SJSA1 (cell line): ENCODE measurements around the gene GRHPR. TPM values are rescaled to one million over a fixed set of nuclear protein-coding genes. Genes with fewer than 3 reads are reported as not detected.
A peak's percentile ranks its signal among the peaks of the same experiment; 100 is the strongest.

ENCODE experiments used
- DNase-seq, 2 experiments: peaks; one replicate each; pipeline ENCODE4 v3.0.0-alpha.2; 2015 to 2020; ENCODE audit warnings: low spot score in 2 of 2, low read depth in 1 of 2
- H3K27ac ChIP-seq: fragments of 250-450 bp; sonication (Bioruptor Pico); 2 replicates; pipeline ENCODE4 v1.5.1; 2020; ENCODE audit warnings: mild to moderate bottlenecking, moderate library complexity
- H3K27me3 ChIP-seq: fragments of 250-450 bp; sonication (Bioruptor Pico); replicated peaks from 2 replicates; pipeline ENCODE4 v1.5.1; 2020; ENCODE audit warnings: mild to moderate bottlenecking, moderate library complexity
- H3K36me3 ChIP-seq: fragments of 250-450 bp; sonication (Bioruptor Pico); 2 replicates; pipeline ENCODE4 v1.5.1; 2020; ENCODE audit warnings: mild to moderate bottlenecking
- H3K4me1 ChIP-seq: fragments of 250-450 bp; sonication (Bioruptor Pico); replicated peaks from 2 replicates; pipeline ENCODE4 v1.6.1; 2021; ENCODE audit warnings: mild to moderate bottlenecking
- H3K4me3 ChIP-seq: fragments of 250-450 bp; sonication (Bioruptor Pico); 2 replicates; pipeline ENCODE4 v1.5.1; 2020; ENCODE audit warnings: mild to moderate bottlenecking
- H3K9me3 ChIP-seq: fragments of 250-450 bp; sonication (Bioruptor Pico); replicated peaks from 2 replicates; pipeline ENCODE4 v1.5.1; 2020; ENCODE audit warnings: mild to moderate bottlenecking
- total RNA-seq: library from RNA; depleted of rRNA; stranded (reverse); fragments of >200 nt; shearing (Covaris generic); gene quantifications from 2 replicates; pipeline ENCODE4 v1.2.3, GENCODE V29; 2014

GRHPR gene
- total RNA-seq, 1 experiment from 2014 or later: 75.1 TPM

DNA sequence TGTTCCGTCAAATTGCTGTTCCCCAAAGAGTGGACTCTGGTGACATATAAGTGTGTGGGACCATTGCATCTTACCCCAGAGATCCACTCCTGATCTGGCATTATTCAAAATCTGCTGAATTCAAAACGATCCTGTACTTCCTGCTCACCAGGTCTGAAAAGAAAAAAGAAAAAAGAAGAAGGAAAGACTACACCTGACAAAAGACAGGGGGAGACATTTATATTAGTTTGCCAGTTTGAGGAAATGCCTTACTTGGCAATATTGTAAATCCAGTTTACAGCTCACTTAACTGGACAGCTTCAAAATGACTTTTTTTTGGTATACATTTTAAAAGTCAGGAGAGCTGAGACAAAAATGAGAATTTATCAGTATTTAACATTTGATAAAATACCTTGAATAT lies 15.0 kb upstream of the GRHPR start:
- no peaks in the 10 kb centered on the region for H3K36me3 ChIP-seq
- no peaks in the 10 kb centered on the region for H3K9me3 ChIP-seq
- DNase-seq: no peak
- no peak overlapping the region for H3K4me3 ChIP-seq
- no peaks in the 10 kb centered on the region for H3K27me3 ChIP-seq
- no peaks in the 10 kb centered on the region for H3K4me1 ChIP-seq
- no peak overlapping the region for H3K27ac ChIP-seq

DNA sequence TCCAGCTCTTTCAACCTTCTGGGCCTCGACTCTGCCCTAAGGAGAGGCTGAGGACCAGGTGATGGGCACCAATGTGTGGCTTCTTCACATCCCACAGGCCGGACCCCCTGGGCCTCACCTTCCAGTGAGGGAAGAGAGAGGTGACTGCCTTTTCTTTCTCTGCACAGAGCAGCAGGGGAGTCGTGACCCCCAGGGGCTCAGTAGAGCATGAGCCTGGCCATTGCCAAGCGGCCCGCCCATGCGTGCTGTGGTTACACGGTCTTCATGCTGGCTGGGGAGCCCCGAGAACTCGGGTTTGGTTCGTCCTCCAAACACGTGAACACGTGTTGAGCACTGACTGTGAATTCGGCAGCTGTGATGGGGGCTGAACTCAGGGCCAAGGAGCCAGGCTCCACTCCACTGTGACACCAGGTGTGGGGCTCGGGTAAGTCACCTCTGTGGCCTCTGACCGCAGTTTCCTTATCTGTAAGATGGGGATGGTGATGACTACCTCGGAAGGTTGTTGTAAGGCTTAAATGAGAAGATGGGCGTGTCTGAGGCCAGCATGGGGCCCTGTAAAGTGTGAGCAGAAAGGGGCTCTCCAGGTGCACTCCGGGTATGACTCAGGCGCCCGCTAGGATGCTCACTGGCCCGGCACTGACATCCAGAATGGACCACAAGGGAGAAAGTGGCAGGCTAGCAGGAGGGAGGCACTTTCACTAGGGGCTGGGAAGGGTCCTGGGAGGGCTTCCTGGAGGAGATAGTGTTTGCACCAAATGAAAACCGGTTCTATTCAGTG lies 13.4 kb upstream of the GRHPR start:
- Histone ChIP-seq H3K36me3 (no peaks in the 10 kb centered on the region), H3K4me1 (no peaks in the 10 kb centered on the region), H3K9me3 (no peaks in the 10 kb centered on the region), H3K27ac (no peak overlapping the region), H3K27me3 (no peaks in the 10 kb centered on the region), H3K4me3 (no peak overlapping the region)
- no peak for DNase-seq

DNA sequence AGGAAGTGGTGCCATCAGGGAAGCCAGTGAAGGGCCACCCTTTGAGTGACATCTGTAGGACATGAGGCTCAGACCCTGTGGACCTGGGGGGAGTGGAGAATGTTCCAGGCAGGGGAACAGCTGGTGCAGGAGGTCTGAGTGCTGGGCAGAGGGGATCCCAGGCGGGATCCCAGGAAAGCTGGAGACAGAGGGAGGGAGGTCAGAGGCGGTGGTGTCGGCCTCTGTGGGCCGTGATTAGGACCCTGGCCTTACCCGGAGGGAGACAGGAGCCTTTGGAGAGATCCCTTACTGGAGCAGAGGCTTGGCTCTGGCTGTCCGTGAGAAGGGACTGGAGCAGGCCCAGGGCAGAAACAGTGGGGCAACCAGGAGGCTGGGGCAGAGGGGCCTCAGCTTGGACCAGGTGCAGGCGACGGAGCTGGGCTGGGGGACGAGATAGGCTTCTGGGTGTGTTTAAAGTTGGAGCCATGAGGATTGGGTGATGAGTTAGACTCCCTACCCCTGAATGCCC lies 12.1 kb upstream of the GRHPR start:
- Histone ChIP-seq H3K36me3 (no peaks in the 10 kb centered on the region), H3K27ac (no peak overlapping the region), H3K4me3 (no peak overlapping the region), H3K27me3 (no peaks in the 10 kb centered on the region), H3K4me1 (peaks cover 7% of the 10 kb centered on the region), H3K9me3 (no peaks in the 10 kb centered on the region)
- DNase-seq: no peak

DNA sequence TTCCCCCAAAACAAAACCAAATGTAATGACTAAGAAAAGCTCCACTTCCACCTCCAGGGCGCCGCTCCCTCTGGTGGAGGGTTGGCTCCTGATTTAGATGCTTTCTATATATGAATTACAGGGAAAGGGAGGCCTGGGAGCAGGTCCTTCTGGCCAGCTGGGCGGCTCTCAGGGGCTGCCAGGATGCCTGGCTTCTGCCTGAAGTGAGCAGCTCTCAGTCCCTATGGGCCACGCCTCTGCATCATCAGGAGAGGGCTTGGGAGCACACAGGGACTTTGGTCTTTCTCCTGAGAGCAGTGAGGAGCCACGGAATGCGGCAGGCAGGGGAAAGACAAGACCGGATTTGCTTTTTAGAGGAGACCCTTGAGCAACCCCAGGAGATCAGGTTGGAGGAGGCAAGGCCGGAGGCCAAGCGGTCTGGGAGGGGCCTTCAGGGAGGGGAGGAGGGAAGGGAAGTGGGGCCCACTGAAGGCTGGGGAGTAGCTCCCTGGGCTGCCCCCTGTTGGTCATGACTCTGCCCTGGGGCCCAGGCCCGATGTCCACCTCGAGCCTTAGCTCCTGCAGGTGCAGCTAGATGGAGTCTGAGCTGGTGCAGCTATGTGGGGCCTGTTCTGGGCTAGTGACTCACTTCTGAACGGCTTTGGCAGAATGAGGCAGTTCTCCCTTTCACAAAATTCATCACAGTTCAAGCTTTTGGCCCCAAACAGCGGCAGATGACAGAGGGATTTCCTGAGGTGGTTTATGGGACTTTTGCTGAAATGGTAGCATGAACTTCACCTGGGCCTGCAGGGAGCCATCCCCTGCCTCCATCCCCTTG lies 11.3 kb upstream of the GRHPR start:
- Histone ChIP-seq H3K27me3 (no peaks in the 10 kb centered on the region), H3K4me3 (no peak overlapping the region), H3K9me3 (no peaks in the 10 kb centered on the region), H3K27ac (no peak overlapping the region), H3K4me1 (peaks cover 9% of the 10 kb centered on the region), H3K36me3 (no peaks in the 10 kb centered on the region)
- no peak for DNase-seq

DNA sequence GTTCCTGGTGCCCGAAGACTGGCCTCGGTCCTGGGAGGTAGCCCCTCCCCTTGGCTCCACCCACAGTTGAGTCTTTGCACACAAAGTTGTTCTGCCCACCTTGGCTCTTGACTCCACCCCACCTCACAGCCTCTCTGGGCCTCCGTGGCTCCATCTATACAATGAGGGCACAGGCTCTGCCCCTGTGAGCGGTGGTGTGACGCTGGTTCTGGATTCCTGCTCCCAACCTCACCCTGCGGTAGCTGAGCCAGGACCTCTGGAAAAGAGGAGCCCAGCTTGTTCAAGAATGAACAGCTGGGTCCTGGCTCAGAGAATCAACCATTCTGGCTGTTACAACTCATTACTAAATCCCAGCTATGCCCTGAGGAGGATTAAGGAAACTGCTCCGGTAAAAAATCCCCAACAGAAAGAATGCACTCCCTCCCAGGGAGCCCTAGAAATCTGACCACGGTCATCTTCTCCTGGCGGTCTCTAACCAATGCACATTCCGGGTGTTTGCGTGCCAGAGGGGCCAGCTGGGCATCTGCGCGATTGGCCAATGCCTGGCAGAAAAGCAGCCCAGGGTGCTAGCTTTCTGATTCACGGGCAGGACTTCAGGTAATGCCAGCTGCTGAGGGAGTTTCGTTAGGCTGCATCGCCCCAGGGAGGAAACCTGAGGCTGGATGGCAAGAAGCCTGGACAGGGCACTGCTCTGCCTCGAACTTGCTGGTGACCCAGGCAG lies 9.9 kb upstream of the GRHPR start:
- Histone ChIP-seq H3K4me1 (peaks cover 9% of the 10 kb centered on the region), H3K27ac (no peak overlapping the region), H3K9me3 (no peaks in the 10 kb centered on the region), H3K27me3 (no peaks in the 10 kb centered on the region), H3K36me3 (no peaks in the 10 kb centered on the region), H3K4me3 (no peak overlapping the region)
- no peak for DNase-seq

DNA sequence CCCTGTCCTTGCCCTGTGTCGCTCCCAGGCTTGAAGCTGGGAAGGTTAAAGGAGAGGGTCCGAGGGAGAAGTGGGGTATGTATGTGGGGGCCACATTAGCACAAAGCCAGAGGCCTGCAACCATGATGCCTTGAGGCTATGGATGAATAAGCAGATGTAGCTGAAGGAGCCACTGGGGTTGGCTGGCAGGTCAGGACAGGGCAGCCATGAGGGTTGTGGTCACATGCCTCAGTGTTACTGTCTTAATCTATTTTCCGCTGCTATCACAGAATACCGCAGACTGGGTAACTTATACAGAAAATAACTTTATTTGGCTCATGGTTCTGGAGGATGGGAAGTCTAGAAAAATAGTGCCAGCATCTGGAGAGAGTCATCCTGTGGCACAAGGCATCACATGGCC lies 9.2 kb upstream of the GRHPR start:
- Histone ChIP-seq H3K27me3 (no peaks in the 10 kb centered on the region), H3K9me3 (no peaks in the 10 kb centered on the region), H3K4me1 (peaks cover 9% of the 10 kb centered on the region), H3K4me3 (no peak overlapping the region), H3K27ac (no peak overlapping the region), H3K36me3 (no peaks in the 10 kb centered on the region)
- DNase-seq: no peak

DNA sequence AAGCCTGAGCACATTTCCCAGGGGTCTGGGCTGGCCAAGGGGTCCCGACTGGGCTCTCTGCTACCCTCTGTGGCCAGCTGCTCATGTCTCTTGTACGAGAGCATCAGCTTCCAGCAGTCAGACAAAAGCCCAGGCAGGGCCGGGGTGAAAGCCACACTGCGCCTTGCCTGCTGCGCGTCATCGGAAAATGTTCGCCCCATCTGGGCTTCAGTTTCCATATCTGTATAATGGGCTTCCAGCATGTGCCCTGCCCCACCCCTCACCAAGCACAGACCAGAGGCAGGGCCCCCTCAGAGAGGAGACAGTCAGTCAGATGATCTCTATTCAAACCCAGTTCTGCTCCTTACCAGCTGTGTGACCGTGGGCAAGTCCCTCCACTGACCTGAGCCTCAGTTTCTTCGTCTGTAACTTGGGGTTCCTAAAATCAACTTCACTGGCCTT lies 8.0 kb upstream of the GRHPR start:
- Histone ChIP-seq H3K27ac (no peak overlapping the region), H3K27me3 (no peaks in the 10 kb centered on the region)
- no peak for DNase-seq

DNA sequence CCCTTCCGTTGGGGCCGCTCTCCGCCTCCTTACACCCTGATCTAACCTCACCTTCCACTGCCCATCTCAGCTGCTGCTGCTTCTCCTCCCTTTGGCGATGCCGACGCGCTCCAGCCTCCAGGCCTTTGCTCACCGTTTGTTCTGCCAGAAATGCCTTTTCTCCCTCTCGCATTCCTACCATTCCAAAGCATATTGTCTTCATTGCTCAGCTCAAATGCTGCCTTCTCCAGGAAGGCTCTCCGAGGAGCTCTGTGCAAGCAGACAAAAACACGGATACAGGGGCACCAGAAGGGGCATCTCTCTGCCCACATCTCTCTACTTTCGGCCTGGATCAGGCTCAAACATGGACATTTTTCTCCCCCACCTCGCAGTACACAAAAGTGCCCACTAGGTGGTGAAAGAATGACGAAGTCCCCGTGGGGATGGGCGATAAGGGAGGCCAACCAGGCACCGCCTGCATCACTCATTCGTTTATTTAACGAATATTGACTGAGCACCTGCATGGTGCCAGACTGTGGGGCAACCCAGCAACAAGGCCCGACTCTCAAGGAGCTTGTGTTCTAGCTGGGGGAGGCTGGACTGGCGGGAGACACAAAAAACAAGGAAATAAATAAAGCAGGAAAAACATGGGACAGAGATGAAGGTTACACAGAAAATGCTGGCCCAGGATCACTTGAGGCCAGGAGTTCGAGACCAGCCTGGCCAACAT lies 7.3 kb upstream of the GRHPR start:
- no peak overlapping the region for H3K27ac ChIP-seq
- no peak overlapping the region for H3K4me3 ChIP-seq
- DNase-seq: peak; percentile 66
- H3K9me3 ChIP-seq: no peaks in the 10 kb centered on the region
- peaks cover 9% of the 10 kb centered on the region for H3K4me1 ChIP-seq
- no peaks in the 10 kb centered on the region for H3K36me3 ChIP-seq
- H3K27me3 ChIP-seq: no peaks in the 10 kb centered on the region

More for the DNA sequence above, 8.0 kb upstream of the GRHPR start:
- Histone ChIP-seq H3K4me1 (peaks cover 9% of the 10 kb centered on the region), H3K9me3 (no peaks in the 10 kb centered on the region), H3K4me3 (no peak overlapping the region), H3K36me3 (no peaks in the 10 kb centered on the region)

DNA sequence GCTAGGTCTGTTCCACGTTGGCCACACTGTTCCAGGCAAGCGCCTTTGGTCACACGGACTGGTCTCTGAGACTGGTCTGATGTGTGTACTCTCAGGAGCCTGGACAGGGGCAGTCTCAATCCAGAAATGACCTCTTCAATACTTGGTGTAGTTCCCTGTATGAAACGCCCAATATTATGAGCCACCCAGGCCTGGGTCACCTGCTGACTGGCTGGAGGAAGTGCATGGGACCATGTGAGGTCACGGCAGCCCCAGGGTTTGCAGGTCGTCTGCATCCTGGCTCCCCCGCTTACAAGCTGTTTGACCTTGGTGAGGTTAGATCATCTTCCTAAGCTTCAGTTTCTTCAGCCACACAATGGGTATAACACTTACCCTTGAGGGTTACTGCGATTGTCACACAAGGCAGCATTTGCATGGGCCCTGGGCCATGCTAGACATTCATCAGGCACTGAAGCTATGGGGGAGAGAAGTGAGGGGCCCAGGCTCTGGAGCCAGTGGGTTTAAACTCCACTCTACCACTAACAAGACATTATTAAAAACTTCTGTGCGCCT lies 5.2 kb upstream of the GRHPR start:
- Histone ChIP-seq H3K27ac (no peak overlapping the region), H3K27me3 (no peaks in the 10 kb centered on the region), H3K4me3 (no peak overlapping the region)

DNA sequence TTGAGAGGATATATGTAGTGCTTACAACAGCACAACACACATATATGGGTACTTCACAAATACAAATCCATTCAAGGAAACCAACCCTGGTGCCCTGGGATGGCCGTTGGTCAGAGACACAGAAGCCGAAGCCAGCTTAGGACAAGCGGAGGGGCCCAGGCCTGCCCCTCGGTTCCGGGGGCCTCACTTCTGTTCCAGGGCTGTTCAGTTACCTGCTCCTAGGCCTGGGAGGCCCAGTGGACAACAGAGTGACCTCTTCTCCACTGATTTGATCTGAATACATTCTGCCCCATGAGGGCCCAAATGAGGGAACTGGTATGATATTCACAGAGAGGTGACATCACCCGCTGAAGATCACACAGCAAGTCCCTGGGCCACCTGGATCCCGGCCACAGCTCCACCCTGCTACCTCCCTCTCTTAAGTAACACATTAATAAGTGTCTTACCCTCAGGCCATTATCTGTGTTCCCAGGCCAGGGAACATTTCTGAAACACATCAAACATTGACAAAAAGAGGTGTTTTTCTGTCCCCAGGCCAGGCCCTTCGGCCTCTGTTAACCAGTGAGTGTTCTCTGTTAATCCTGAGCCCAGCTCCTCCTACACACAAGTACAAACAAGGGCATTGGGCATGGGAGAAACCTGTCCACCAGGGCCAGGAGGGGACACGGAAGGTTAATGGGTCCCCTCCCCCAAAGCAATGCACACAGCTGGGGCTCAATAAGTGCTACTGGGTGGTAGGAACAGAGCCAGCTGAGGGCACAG lies 4.5 kb upstream of the GRHPR start:
- Histone ChIP-seq H3K9me3 (no peaks in the 10 kb centered on the region), H3K4me3 (no peak overlapping the region), H3K27ac (no peak overlapping the region), H3K36me3 (no peaks in the 10 kb centered on the region), H3K4me1 (peaks cover 13% of the 10 kb centered on the region), H3K27me3 (no peaks in the 10 kb centered on the region)
- DNase-seq: no peak

More for the DNA sequence above, 5.2 kb upstream of the GRHPR start:
- Histone ChIP-seq H3K36me3 (no peaks in the 10 kb centered on the region), H3K4me1 (peaks cover 13% of the 10 kb centered on the region), H3K9me3 (no peaks in the 10 kb centered on the region)
- DNase-seq: no peak

DNA sequence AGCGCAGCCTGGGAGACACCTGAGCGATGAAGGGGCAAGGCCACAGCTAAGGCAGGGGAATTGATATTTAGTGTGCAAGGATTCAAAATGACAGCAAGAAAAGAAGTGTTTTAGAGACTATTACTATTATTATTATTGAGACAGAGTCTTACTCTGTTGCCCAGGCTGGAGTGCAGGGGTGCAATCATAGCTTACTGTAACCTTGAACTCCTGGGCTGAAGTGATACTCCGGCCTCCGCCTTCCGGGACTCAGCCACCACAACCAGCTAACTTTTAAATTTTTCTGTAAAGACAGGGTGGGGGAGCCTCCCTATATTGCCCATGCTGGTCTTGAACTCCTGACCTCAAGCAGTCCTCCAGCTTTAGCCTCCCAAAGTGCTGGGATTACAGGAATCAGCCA lies 3.3 kb upstream of the GRHPR start:
- Histone ChIP-seq H3K4me3 (no peak overlapping the region), H3K4me1 (peaks cover 13% of the 10 kb centered on the region), H3K9me3 (no peaks in the 10 kb centered on the region), H3K36me3 (no peaks in the 10 kb centered on the region), H3K27me3 (no peaks in the 10 kb centered on the region), H3K27ac (no peak overlapping the region)
- DNase-seq: no peak

DNA sequence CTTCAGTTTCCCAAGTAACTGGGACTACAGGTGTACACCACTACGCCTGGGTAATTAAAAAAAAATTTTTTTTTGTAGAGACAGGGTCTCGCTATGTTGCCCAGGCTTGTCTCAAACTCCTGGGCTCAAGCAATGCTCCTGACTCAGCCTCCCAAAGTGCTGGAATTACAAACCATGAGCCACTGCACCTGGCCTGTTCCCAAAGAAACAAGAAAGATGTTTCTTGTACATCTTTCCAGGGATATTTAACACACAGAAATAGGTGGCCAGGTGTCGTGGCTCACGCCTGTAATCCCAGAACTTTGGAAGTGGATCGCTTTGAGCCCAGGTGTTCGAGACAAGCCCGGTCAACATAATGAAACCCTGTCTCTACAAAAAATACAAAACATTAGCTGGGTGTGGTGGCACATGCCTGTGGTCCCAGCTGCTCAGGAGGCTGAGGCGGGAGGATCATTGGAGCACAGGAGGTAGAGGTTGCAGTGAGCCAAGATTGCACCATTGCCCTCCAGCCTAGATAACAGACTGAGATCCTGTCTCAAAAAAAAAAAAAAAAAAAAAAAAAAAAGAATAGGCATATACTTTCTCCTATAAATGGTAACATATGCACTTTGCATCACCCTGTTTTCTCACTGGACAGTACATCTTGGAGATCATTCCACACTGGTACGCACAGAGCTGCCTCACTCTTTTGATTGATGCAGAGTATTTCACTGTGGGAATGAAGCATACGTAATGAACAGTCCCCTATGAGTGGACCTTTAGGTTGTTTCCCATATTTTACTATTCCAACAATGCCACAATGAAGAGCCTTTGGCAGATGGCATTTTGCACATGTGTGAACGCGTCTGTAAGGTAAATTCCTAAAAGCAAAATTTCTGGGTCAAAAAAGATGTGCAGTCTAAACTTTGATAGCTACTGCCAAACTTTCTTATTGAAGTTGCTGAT lies 2.0 kb upstream of the GRHPR start:
- Histone ChIP-seq H3K27me3 (no peaks in the 10 kb centered on the region), H3K9me3 (no peaks in the 10 kb centered on the region), H3K27ac (no peak overlapping the region), H3K36me3 (no peaks in the 10 kb centered on the region), H3K4me1 (peaks cover 4% of the 10 kb centered on the region), H3K4me3 (no peak overlapping the region)
- DNase-seq: no peak
